ENCODE measurements around the gene PDE6G. TPM values are rescaled to one million over a fixed set of nuclear protein-coding genes. Genes with fewer than 3 reads are reported as not detected.
A peak's percentile ranks its signal among the peaks of the same experiment; 100 is the strongest.

PDE6G gene
- total and polyA plus RNA-seq, 2 experiments from 2014 or later, result 5.5 to 9.0 TPM

DNA sequence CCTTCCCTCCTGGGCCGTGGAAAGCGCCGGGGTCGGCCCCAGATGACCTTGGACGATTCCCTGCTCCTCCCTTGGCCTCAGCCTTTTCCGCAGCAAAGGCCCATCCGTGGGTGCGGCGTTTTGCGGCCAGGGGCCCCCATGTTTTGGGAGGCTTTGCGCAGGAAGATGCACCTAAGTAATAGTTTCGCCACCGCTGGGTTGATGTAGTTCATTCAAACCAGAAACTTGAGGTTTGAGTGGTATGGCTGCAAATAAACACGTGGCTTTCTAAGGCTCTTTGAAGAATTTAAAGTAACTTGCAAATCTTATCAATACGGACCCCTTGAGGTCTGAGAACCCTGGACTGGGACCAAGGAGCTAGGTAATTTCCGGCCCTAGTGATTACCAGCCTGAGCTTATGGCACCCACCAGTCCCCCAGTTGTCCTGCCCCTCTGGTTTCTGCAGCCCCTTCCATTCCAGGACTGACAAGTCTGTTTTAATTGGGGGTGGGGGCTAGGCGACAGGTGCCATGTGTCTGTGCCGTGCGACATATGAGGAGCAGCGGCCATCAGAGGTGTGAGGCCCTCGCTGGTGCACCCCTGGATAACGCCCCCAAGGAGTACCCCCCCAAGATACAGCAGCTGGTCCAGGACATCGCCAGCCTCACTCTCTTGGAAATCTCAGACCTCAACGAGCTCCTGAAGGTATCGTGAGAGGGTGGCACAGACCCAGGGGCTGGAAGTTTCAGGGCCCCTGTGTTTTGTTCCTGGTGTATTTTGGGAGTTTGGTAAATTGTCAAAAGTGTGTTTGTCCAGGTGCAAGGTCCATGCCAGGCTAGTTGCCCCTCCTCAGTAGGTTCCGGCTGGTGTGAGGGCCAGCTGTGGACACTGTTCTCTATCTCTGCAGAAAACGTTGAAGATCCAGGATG lies 47.7 kb upstream of the PDE6G start:
- H3F3A ChIP-seq (replicated peaks; ENCODE audit: low read depth), result peaks cover 33% of the 10 kb centered on the region
- H3K79me2 ChIP-seq (replicated peaks; ENCODE audit: insufficient read depth), result peaks cover 41% of the 10 kb centered on the region
- Mint-ChIP-seq H3K36me3 (ENCODE audit: low read depth) (peaks cover 59% of the 10 kb centered on the region), H3K27me3 (ENCODE audit: insufficient read depth, low read depth, poor library complexity) (peaks cover 15% of the 10 kb centered on the region), H3K4me3 (peak overlapping the region; percentile 95), H3K27ac (peak overlapping the region; percentile 89), H3K9me3 (no peaks in the 10 kb centered on the region), H3K4me1 (peaks cover 11% of the 10 kb centered on the region; the same call in 2 of the 3 replicates)
- peaks cover 8% of the 10 kb centered on the region for H4K20me1 ChIP-seq (replicated peaks; ENCODE audit: insufficient read depth)
- peak overlapping the region; percentile 63 for H3K27ac ChIP-seq (ENCODE audit: low read depth)
- H3K36me3 ChIP-seq (ENCODE audit: insufficient read depth), result peaks cover 7% of the 10 kb centered on the region
- no peaks in the 10 kb centered on the region for H3K27me3 ChIP-seq (ENCODE audit: insufficient read depth)
- no peaks in the 10 kb centered on the region for H3K9me2 ChIP-seq (ENCODE audit: insufficient read depth)
- no peak for ATAC-seq
- DNase-seq (ENCODE audit: low spot score), result no peak
- TF ChIP-seq STAT1 (IDR thresholded peaks at IDR 0.05; ENCODE audit: unreplicated experiment), result no peak
- no peak for TF ChIP-seq NANOG (IDR thresholded peaks at IDR 0.05; ENCODE audit: borderline replicate concordance)
- TF ChIP-seq EZH2 (IDR thresholded peaks at IDR 0.05; ENCODE audit: low read depth, unreplicated experiment), result no peak
- TF ChIP-seq, protein P1, sequence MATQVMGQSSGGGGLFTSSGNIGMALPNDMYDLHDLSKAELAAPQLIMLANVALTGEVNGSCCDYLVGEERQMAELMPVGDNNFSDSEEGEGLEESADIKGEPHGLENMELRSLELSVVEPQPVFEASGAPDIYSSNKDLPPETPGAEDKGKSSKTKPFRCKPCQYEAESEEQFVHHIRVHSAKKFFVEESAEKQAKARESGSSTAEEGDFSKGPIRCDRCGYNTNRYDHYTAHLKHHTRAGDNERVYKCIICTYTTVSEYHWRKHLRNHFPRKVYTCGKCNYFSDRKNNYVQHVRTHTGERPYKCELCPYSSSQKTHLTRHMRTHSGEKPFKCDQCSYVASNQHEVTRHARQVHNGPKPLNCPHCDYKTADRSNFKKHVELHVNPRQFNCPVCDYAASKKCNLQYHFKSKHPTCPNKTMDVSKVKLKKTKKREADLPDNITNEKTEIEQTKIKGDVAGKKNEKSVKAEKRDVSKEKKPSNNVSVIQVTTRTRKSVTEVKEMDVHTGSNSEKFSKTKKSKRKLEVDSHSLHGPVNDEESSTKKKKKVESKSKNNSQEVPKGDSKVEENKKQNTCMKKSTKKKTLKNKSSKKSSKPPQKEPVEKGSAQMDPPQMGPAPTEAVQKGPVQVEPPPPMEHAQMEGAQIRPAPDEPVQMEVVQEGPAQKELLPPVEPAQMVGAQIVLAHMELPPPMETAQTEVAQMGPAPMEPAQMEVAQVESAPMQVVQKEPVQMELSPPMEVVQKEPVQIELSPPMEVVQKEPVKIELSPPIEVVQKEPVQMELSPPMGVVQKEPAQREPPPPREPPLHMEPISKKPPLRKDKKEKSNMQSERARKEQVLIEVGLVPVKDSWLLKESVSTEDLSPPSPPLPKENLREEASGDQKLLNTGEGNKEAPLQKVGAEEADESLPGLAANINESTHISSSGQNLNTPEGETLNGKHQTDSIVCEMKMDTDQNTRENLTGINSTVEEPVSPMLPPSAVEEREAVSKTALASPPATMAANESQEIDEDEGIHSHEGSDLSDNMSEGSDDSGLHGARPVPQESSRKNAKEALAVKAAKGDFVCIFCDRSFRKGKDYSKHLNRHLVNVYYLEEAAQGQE (IDR thresholded peaks at IDR 0.05; ENCODE audit: unreplicated experiment), result no peak
- no peak for TF ChIP-seq ETS1 (IDR thresholded peaks at IDR 0.05)
- no peak for TF ChIP-seq ZNF331 (CRISPR knock-in tag; IDR thresholded peaks at IDR 0.05; ENCODE audit: low read depth)
- TF ChIP-seq POLR2AphosphoS5 (IDR thresholded peaks at IDR 0.05; ENCODE audit: low read depth), result no peak
- no peak for TF ChIP-seq CREB1 (CRISPR knock-in tag; IDR thresholded peaks at IDR 0.05; ENCODE audit: low read depth)
- TF ChIP-seq, protein P2, sequence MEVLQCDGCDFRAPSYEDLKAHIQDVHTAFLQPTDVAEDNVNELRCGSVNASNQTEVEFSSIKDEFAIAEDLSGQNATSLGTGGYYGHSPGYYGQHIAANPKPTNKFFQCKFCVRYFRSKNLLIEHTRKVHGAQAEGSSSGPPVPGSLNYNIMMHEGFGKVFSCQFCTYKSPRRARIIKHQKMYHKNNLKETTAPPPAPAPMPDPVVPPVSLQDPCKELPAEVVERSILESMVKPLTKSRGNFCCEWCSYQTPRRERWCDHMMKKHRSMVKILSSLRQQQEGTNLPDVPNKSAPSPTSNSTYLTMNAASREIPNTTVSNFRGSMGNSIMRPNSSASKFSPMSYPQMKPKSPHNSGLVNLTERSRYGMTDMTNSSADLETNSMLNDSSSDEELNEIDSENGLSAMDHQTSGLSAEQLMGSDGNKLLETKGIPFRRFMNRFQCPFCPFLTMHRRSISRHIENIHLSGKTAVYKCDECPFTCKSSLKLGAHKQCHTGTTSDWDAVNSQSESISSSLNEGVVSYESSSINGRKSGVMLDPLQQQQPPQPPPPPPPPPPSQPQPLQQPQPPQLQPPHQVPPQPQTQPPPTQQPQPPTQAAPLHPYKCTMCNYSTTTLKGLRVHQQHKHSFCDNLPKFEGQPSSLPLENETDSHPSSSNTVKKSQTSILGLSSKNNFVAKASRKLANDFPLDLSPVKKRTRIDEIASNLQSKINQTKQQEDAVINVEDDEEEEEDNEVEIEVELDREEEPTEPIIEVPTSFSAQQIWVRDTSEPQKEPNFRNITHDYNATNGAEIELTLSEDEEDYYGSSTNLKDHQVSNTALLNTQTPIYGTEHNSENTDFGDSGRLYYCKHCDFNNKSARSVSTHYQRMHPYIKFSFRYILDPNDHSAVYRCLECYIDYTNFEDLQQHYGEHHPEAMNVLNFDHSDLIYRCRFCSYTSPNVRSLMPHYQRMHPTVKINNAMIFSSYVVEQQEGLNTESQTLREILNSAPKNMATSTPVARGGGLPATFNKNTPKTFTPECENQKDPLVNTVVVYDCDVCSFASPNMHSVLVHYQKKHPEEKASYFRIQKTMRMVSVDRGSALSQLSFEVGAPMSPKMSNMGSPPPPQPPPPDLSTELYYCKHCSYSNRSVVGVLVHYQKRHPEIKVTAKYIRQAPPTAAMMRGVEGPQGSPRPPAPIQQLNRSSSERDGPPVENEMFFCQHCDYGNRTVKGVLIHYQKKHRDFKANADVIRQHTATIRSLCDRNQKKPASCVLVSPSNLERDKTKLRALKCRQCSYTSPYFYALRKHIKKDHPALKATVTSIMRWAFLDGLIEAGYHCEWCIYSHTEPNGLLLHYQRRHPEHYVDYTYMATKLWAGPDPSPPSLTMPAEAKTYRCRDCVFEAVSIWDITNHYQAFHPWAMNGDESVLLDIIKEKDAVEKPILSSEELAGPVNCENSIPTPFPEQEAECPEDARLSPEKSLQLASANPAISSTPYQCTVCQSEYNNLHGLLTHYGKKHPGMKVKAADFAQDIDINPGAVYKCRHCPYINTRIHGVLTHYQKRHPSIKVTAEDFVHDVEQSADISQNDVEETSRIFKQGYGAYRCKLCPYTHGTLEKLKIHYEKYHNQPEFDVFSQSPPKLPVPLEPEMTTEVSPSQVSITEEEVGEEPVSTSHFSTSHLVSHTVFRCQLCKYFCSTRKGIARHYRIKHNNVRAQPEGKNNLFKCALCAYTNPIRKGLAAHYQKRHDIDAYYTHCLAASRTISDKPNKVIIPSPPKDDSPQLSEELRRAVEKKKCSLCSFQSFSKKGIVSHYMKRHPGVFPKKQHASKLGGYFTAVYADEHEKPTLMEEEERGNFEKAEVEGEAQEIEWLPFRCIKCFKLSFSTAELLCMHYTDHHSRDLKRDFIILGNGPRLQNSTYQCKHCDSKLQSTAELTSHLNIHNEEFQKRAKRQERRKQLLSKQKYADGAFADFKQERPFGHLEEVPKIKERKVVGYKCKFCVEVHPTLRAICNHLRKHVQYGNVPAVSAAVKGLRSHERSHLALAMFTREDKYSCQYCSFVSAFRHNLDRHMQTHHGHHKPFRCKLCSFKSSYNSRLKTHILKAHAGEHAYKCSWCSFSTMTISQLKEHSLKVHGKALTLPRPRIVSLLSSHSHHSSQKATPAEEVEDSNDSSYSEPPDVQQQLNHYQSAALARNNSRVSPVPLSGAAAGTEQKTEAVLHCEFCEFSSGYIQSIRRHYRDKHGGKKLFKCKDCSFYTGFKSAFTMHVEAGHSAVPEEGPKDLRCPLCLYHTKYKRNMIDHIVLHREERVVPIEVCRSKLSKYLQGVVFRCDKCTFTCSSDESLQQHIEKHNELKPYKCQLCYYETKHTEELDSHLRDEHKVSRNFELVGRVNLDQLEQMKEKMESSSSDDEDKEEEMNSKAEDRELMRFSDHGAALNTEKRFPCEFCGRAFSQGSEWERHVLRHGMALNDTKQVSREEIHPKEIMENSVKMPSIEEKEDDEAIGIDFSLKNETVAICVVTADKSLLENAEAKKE (CRISPR knock-in tag; IDR thresholded peaks at IDR 0.05), result no peak
- TF ChIP-seq JUNB (IDR thresholded peaks at IDR 0.05; ENCODE audit: unreplicated experiment), result no peak
- TF ChIP-seq, protein P3, sequence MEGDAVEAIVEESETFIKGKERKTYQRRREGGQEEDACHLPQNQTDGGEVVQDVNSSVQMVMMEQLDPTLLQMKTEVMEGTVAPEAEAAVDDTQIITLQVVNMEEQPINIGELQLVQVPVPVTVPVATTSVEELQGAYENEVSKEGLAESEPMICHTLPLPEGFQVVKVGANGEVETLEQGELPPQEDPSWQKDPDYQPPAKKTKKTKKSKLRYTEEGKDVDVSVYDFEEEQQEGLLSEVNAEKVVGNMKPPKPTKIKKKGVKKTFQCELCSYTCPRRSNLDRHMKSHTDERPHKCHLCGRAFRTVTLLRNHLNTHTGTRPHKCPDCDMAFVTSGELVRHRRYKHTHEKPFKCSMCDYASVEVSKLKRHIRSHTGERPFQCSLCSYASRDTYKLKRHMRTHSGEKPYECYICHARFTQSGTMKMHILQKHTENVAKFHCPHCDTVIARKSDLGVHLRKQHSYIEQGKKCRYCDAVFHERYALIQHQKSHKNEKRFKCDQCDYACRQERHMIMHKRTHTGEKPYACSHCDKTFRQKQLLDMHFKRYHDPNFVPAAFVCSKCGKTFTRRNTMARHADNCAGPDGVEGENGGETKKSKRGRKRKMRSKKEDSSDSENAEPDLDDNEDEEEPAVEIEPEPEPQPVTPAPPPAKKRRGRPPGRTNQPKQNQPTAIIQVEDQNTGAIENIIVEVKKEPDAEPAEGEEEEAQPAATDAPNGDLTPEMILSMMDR (conservative IDR thresholded peaks at IDR 0.05; ENCODE audit: low read depth in 2 of 2), result no peak
- H3K4me3 ChIP-seq, result peak overlapping the region; percentile 99
- H3K4me1 ChIP-seq (ENCODE audit: insufficient read depth), result peaks cover 10% of the 10 kb centered on the region
- H3K4me2 ChIP-seq, result peak overlapping the region; percentile 100
- 0 out of 2 replicates have a peak overlapping the region, but pooled peaks have one; percentile 32 for H2AFZ ChIP-seq

All from GM23338 (cell line).